Left lung (tissue), 10 donors: Measurements from ENCODE around the gene NEUROD2. TPM values are rescaled to one million over a fixed set of nuclear protein-coding genes. Genes with fewer than 3 reads are reported as not detected.

Source experiments
- ATAC-seq: fragments of 200-7000 bp; cut with Tn5 transposase; one replicate; pipeline ENCODE4 v1.9.1; 2020; ENCODE audit warnings: moderate library complexity
- DNase-seq, 4 donors: peaks; one replicate each; pipeline ENCODE4 v3.0.0-alpha.2; 2013 to 2020
- H3K27ac ChIP-seq, 2 donors: fragments of 200-600 bp; sonication (generic) in 1 of 2; one replicate each; pipeline versions ENCODE4 v1.5.0 to v1.8.0; 2020 to 2021
- H3K27me3 ChIP-seq, 2 donors: fragments of 200-600 bp; sonication (generic) in 1 of 2; one replicate each; pipeline versions ENCODE4 v1.5.0 to v1.8.0; 2020 to 2021
- H3K36me3 ChIP-seq, 2 donors: fragments of 200-600 bp; sonication (generic) in 1 of 2; one replicate each; pipeline versions ENCODE4 v1.5.0 to v1.8.0; 2020 to 2021
- H3K4me1 ChIP-seq, 2 donors: fragments of 200-600 bp; one replicate each; pipeline ENCODE4 v1.8.0; 2021
- H3K4me3 ChIP-seq, 2 donors: fragments of 200-600 bp; sonication (generic) in 1 of 2; one replicate each; pipeline versions ENCODE4 v1.5.0 to v1.8.0; 2020 to 2021; ENCODE audit warnings: mild to moderate bottlenecking in 1 of 2
- H3K9me3 ChIP-seq, 2 donors: fragments of 200-600 bp; sonication (generic) in 1 of 2; one replicate each; pipeline versions ENCODE4 v1.5.0 to v1.8.0; 2020 to 2021
- CTCF ChIP-seq, 2 donors: fragments of 200-600 bp; sonication (generic) in 1 of 2; IDR thresholded peaks; one replicate each; pipeline versions ENCODE4 v1.5.0 to v1.8.0; 2021; ENCODE audit warnings: antibody characterized with exemption in 2 of 2
- intact Hi-C, 2 donors: fragments of 100-400 bp; cut with DNase I; formaldehyde crosslinking; loops; one replicate each; pipeline versions ENCODE4 v1.11.2 to v1.14.2; 2022
- polyA plus RNA-seq, 6 donors: library from polyadenylated mRNA; unstranded; fragments of 120-200 nt; gene quantifications; one replicate each; pipeline ENCODE4 v1.2.1, GENCODE V29; 2013; ENCODE audit not compliant: insufficient read length in 6 of 6
- total RNA-seq, 2 donors: library from RNA; stranded (reverse); fragmentation: NEBNext Ultra II Directional; extraction: Animal tissue kit (Norgen Biotek cat#: 25700); gene quantifications; one replicate each; pipeline ENCODE4 v1.2.1, GENCODE V29; 2021
- donor health status: DM: no; HTN: yes; CAD: no.
- donor health status: DM: no; HTN: no; CAD: no.

NEUROD2 gene
- total and polyA plus RNA-seq, 8 donors: 0.03 to 0.11 (median 0.08) TPM; not detected in 2

- no peak for ATAC-seq
Measured at GRCh38 chr17:39625198-39625785, 17.6 kb upstream of the NEUROD2 start.

GRCh38 chr17:39624313-39624712, 16.6 kb upstream of the NEUROD2 start:
- DNase-seq: no peak
- no peak overlapping the region for H3K4me3 ChIP-seq
- no peak overlapping the region for H3K27ac ChIP-seq
- H3K27me3 ChIP-seq: peaks cover 17 to 62% of the 10 kb centered on the region in 2 donors
- intact Hi-C loops: loop anchor here in 1 of 2 donors (5.0 kb wide), 1 partner anchor 77 kb away; no protein-coding TSS in a partner anchor
- ATAC-seq: no peak
- no peaks in the 10 kb centered on the region for H3K9me3 ChIP-seq
- H3K4me1 ChIP-seq: peaks cover 6 to 34% of the 10 kb centered on the region in 2 donors
- no peaks in the 10 kb centered on the region for H3K36me3 ChIP-seq
- TF ChIP-seq CTCF (IDR thresholded peaks at IDR 0.05): no peak

More at GRCh38 chr17:39625198-39625785, 17.6 kb upstream of the NEUROD2 start:
- Histone ChIP-seq H3K4me1 (peaks cover 6 to 44% of the 10 kb centered on the region in 2 donors), H3K27ac (no peak overlapping the region), H3K27me3 (peaks cover 17 to 62% of the 10 kb centered on the region in 2 donors), H3K36me3 (no peaks in the 10 kb centered on the region), H3K4me3 (no peak overlapping the region), H3K9me3 (no peaks in the 10 kb centered on the region)
- peak in 2 of 4 donors; percentile 68 to 82 for DNase-seq
- no peak for TF ChIP-seq CTCF (IDR thresholded peaks at IDR 0.05)
- intact Hi-C loops: no loop called here

- intact Hi-C loops: loop anchor here in 1 of 2 donors (5.0 kb wide), 1 partner anchor 76 kb away; no protein-coding TSS in a partner anchor
- Histone ChIP-seq H3K27ac (no peak overlapping the region), H3K4me3 (no peak overlapping the region), H3K36me3 (no peaks in the 10 kb centered on the region), H3K27me3 (peaks cover 17 to 62% of the 10 kb centered on the region in 2 donors), H3K9me3 (no peaks in the 10 kb centered on the region), H3K4me1 (peaks cover 6 to 32% of the 10 kb centered on the region in 2 donors)
- ATAC-seq: peak; percentile 74
- TF ChIP-seq CTCF (IDR thresholded peaks at IDR 0.05): peak; percentile 91 to 97
- peak in 3 of 4 donors; percentile 78 to 97 (median 86) for DNase-seq
Measured at GRCh38 chr17:39623356-39623950, 15.7 kb upstream of the NEUROD2 start.

- Histone ChIP-seq H3K4me1 (peaks cover 6 to 37% of the 10 kb centered on the region in 2 donors), H3K27me3 (peaks cover 12 to 62% of the 10 kb centered on the region in 2 donors), H3K27ac (peak overlapping the region in 1 of 2 donors; percentile 8), H3K4me3 (no peak overlapping the region), H3K36me3 (no peaks in the 10 kb centered on the region), H3K9me3 (no peaks in the 10 kb centered on the region)
- ATAC-seq (no peak), DNase-seq (no peak)
- TF ChIP-seq CTCF (IDR thresholded peaks at IDR 0.05): no peak
- intact Hi-C loops: loop anchor here in 1 of 2 donors (5.0 kb wide), 1 partner anchor 75 kb away; no protein-coding TSS in a partner anchor
Measured at GRCh38 chr17:39622380-39623006, 14.8 kb upstream of the NEUROD2 start.
